ENCODE measurements around the gene DPF3.

Gene DPF3

GRCh38 chr14:72739446-72740405, 154.2 kb downstream of the DPF3 start:
- Histone ChIP-seq H3K4me3 (ENCODE audit: insufficient read depth, low read length, poor library complexity, severe bottlenecking) (no peak overlapping the region), H4K20me1 (ENCODE audit: low read depth, low read length) (no peaks in the 10 kb centered on the region), H3F3A (ENCODE audit: insufficient read depth) (no peaks in the 10 kb centered on the region), H3K4me2 (ENCODE audit: low read depth, low read length, poor library complexity, severe bottlenecking) (no peak overlapping the region), H2AFZ (ENCODE audit: low read depth, low read length, severe bottlenecking) (no peak overlapping the region), H3K9ac (ENCODE audit: low read length) (no peak overlapping the region), H3K9me2 (replicated peaks; ENCODE audit: insufficient read depth, low read length) (no peaks in the 10 kb centered on the region), H3K36me3 (ENCODE audit: low read length) (no peaks in the 10 kb centered on the region), H3K27ac (ENCODE audit: low read depth, low read length) (no peak overlapping the region), H3K79me2 (ENCODE audit: insufficient read depth, low read length) (no peaks in the 10 kb centered on the region), H3K27me3 (ENCODE audit: low read length) (no peaks in the 10 kb centered on the region), H3K9me3 (ENCODE audit: insufficient read depth, low read length) (no peaks in the 10 kb centered on the region)
- no peak for TF ChIP-seq CTCF (IDR thresholded peaks at IDR 0.05; ENCODE audit: insufficient read depth, low read length, poor library complexity, severe bottlenecking)
- no peak for TF ChIP-seq EZH2phosphoT487 (conservative IDR thresholded peaks at IDR 0.05; ENCODE audit: low read length)

- H3K27me3 ChIP-seq (ENCODE audit: low read length) = no peaks in the 10 kb centered on the region
- no peaks in the 10 kb centered on the region for H3K79me2 ChIP-seq (ENCODE audit: insufficient read depth, low read length)
- no peak for TF ChIP-seq EZH2phosphoT487 (conservative IDR thresholded peaks at IDR 0.05; ENCODE audit: low read length)
- TF ChIP-seq CTCF (IDR thresholded peaks at IDR 0.05; ENCODE audit: insufficient read depth, low read length, poor library complexity, severe bottlenecking) = no peak
- no peaks in the 10 kb centered on the region for H4K20me1 ChIP-seq (ENCODE audit: low read depth, low read length)
- no peaks in the 10 kb centered on the region for H3K9me2 ChIP-seq (replicated peaks; ENCODE audit: insufficient read depth, low read length)
- no peaks in the 10 kb centered on the region for H3F3A ChIP-seq (ENCODE audit: insufficient read depth)
- no peak overlapping the region for H3K4me3 ChIP-seq (ENCODE audit: insufficient read depth, low read length, poor library complexity, severe bottlenecking)
- no peaks in the 10 kb centered on the region for H3K9me3 ChIP-seq (ENCODE audit: insufficient read depth, low read length)
- H3K27ac ChIP-seq (ENCODE audit: low read depth, low read length) = no peak overlapping the region
- H3K4me2 ChIP-seq (ENCODE audit: low read depth, low read length, poor library complexity, severe bottlenecking) = no peak overlapping the region
- H3K9ac ChIP-seq (ENCODE audit: low read length) = no peak overlapping the region
- H2AFZ ChIP-seq (ENCODE audit: low read depth, low read length, severe bottlenecking) = no peak overlapping the region
- H3K36me3 ChIP-seq (ENCODE audit: low read length) = no peaks in the 10 kb centered on the region
Observed at GRCh38 chr14:72738161-72738611, 155.7 kb downstream of the DPF3 start.

GRCh38 chr14:72737560-72737943, 156.3 kb downstream of the DPF3 start:
- TF ChIP-seq EZH2phosphoT487 (conservative IDR thresholded peaks at IDR 0.05; ENCODE audit: low read length) (no peak), CTCF (IDR thresholded peaks at IDR 0.05; ENCODE audit: insufficient read depth, low read length, poor library complexity, severe bottlenecking) (no peak)
- Histone ChIP-seq H3K4me2 (ENCODE audit: low read depth, low read length, poor library complexity, severe bottlenecking) (no peak overlapping the region), H4K20me1 (ENCODE audit: low read depth, low read length) (no peaks in the 10 kb centered on the region), H3K36me3 (ENCODE audit: low read length) (no peaks in the 10 kb centered on the region), H3K27me3 (ENCODE audit: low read length) (no peaks in the 10 kb centered on the region), H3K9me3 (ENCODE audit: insufficient read depth, low read length) (no peaks in the 10 kb centered on the region), H3K79me2 (ENCODE audit: insufficient read depth, low read length) (no peaks in the 10 kb centered on the region), H3K9me2 (replicated peaks; ENCODE audit: insufficient read depth, low read length) (no peaks in the 10 kb centered on the region), H3K27ac (ENCODE audit: low read depth, low read length) (no peak overlapping the region), H3F3A (ENCODE audit: insufficient read depth) (no peaks in the 10 kb centered on the region), H3K9ac (ENCODE audit: low read length) (no peak overlapping the region), H3K4me3 (ENCODE audit: insufficient read depth, low read length, poor library complexity, severe bottlenecking) (no peak overlapping the region), H2AFZ (ENCODE audit: low read depth, low read length, severe bottlenecking) (no peak overlapping the region)
